Measurements from ENCODE around the gene CD244.

The CD244 gene

GRCh38 chr1:160829766-160830165, 32.9 kb downstream of the CD244 start:
- Histone ChIP-seq H3K4me3 (ENCODE audit: low read depth in 1 of 2, low read length in 2 of 2) (no peak overlapping the region), H3K36me3 (ENCODE audit: control insufficient read depth in 1 of 2, insufficient read depth in 2 of 2, low read length in 2 of 2) (no peaks in the 10 kb centered on the region), H3K27me3 (ENCODE audit: low read depth, low read length) (no peaks in the 10 kb centered on the region), H3K4me1 (ENCODE audit: control insufficient read depth in 1 of 2, insufficient read depth in 2 of 2, low read length in 2 of 2) (no peaks in the 10 kb centered on the region), H3K9me3 (ENCODE audit: control insufficient read depth in 1 of 2, low read length in 2 of 2) (no peaks in the 10 kb centered on the region), H3K27ac (ENCODE audit: low read length) (no peak overlapping the region)

GRCh38 chr1:160827418-160827817, 35.3 kb downstream of the CD244 start:
- H3K4me3 ChIP-seq (ENCODE audit: low read depth in 1 of 2, low read length in 2 of 2), result no peak overlapping the region

GRCh38 chr1:160826546-160826945, 36.1 kb downstream of the CD244 start:
- Histone ChIP-seq H3K4me1 (ENCODE audit: control insufficient read depth in 1 of 2, insufficient read depth in 2 of 2, low read length in 2 of 2) (no peaks in the 10 kb centered on the region), H3K9me3 (ENCODE audit: control insufficient read depth in 1 of 2, low read length in 2 of 2) (no peaks in the 10 kb centered on the region), H3K36me3 (ENCODE audit: control insufficient read depth in 1 of 2, insufficient read depth in 2 of 2, low read length in 2 of 2) (no peaks in the 10 kb centered on the region), H3K4me3 (ENCODE audit: low read depth in 1 of 2, low read length in 2 of 2) (no peak overlapping the region), H3K27me3 (ENCODE audit: low read depth, low read length) (no peaks in the 10 kb centered on the region), H3K27ac (ENCODE audit: low read length) (no peak overlapping the region)

More at GRCh38 chr1:160827418-160827817, 35.3 kb downstream of the CD244 start:
- Histone ChIP-seq H3K27ac (ENCODE audit: low read length) (no peak overlapping the region), H3K9me3 (ENCODE audit: control insufficient read depth in 1 of 2, low read length in 2 of 2) (no peaks in the 10 kb centered on the region), H3K36me3 (ENCODE audit: control insufficient read depth in 1 of 2, insufficient read depth in 2 of 2, low read length in 2 of 2) (no peaks in the 10 kb centered on the region), H3K27me3 (ENCODE audit: low read depth, low read length) (no peaks in the 10 kb centered on the region), H3K4me1 (ENCODE audit: control insufficient read depth in 1 of 2, insufficient read depth in 2 of 2, low read length in 2 of 2) (no peaks in the 10 kb centered on the region)

- Histone ChIP-seq H3K27ac (ENCODE audit: low read length) (no peak overlapping the region), H3K9me3 (ENCODE audit: control insufficient read depth in 1 of 2, low read length in 2 of 2) (no peaks in the 10 kb centered on the region), H3K4me1 (ENCODE audit: control insufficient read depth in 1 of 2, insufficient read depth in 2 of 2, low read length in 2 of 2) (no peaks in the 10 kb centered on the region), H3K4me3 (ENCODE audit: low read depth in 1 of 2, low read length in 2 of 2) (no peak overlapping the region), H3K36me3 (ENCODE audit: control insufficient read depth in 1 of 2, insufficient read depth in 2 of 2, low read length in 2 of 2) (no peaks in the 10 kb centered on the region), H3K27me3 (ENCODE audit: low read depth, low read length) (no peaks in the 10 kb centered on the region)
Measured at GRCh38 chr1:160823296-160823695, 39.4 kb downstream of the CD244 start.

GRCh38 chr1:160821627-160822026, 41.1 kb downstream of the CD244 start:
- no peaks in the 10 kb centered on the region for H3K27me3 ChIP-seq (ENCODE audit: low read depth, low read length)
- H3K9me3 ChIP-seq (ENCODE audit: control insufficient read depth in 1 of 2, low read length in 2 of 2), result no peaks in the 10 kb centered on the region
- no peak overlapping the region for H3K27ac ChIP-seq (ENCODE audit: low read length)
- H3K36me3 ChIP-seq (ENCODE audit: control insufficient read depth in 1 of 2, insufficient read depth in 2 of 2, low read length in 2 of 2), result no peaks in the 10 kb centered on the region
- no peaks in the 10 kb centered on the region for H3K4me1 ChIP-seq (ENCODE audit: control insufficient read depth in 1 of 2, insufficient read depth in 2 of 2, low read length in 2 of 2)
- H3K4me3 ChIP-seq (ENCODE audit: low read depth in 1 of 2, low read length in 2 of 2), result no peak overlapping the region

GRCh38 chr1:160819186-160819585, 43.5 kb downstream of the CD244 start:
- H3K4me3 ChIP-seq (ENCODE audit: low read depth in 1 of 2, low read length in 2 of 2), result no peak overlapping the region
- H3K36me3 ChIP-seq (ENCODE audit: control insufficient read depth in 1 of 2, insufficient read depth in 2 of 2, low read length in 2 of 2), result no peaks in the 10 kb centered on the region

GRCh38 chr1:160818207-160818937, 44.3 kb downstream of the CD244 start:
- Histone ChIP-seq H3K27me3 (ENCODE audit: low read depth, low read length) (no peaks in the 10 kb centered on the region), H3K36me3 (ENCODE audit: control insufficient read depth in 1 of 2, insufficient read depth in 2 of 2, low read length in 2 of 2) (no peaks in the 10 kb centered on the region), H3K4me3 (ENCODE audit: low read depth in 1 of 2, low read length in 2 of 2) (no peak overlapping the region), H3K9me3 (ENCODE audit: control insufficient read depth in 1 of 2, low read length in 2 of 2) (no peaks in the 10 kb centered on the region), H3K4me1 (ENCODE audit: control insufficient read depth in 1 of 2, insufficient read depth in 2 of 2, low read length in 2 of 2) (no peaks in the 10 kb centered on the region), H3K27ac (ENCODE audit: low read length) (no peak overlapping the region)

More at GRCh38 chr1:160819186-160819585, 43.5 kb downstream of the CD244 start:
- Histone ChIP-seq H3K27me3 (ENCODE audit: low read depth, low read length) (no peaks in the 10 kb centered on the region), H3K4me1 (ENCODE audit: control insufficient read depth in 1 of 2, insufficient read depth in 2 of 2, low read length in 2 of 2) (no peaks in the 10 kb centered on the region), H3K9me3 (ENCODE audit: control insufficient read depth in 1 of 2, low read length in 2 of 2) (no peaks in the 10 kb centered on the region), H3K27ac (ENCODE audit: low read length) (no peak overlapping the region)

GRCh38 chr1:160814856-160815255, 47.8 kb downstream of the CD244 start:
- no peaks in the 10 kb centered on the region for H3K36me3 ChIP-seq (ENCODE audit: control insufficient read depth in 1 of 2, insufficient read depth in 2 of 2, low read length in 2 of 2)
- no peaks in the 10 kb centered on the region for H3K27me3 ChIP-seq (ENCODE audit: low read depth, low read length)
- no peak overlapping the region for H3K4me3 ChIP-seq (ENCODE audit: low read depth in 1 of 2, low read length in 2 of 2)
- no peaks in the 10 kb centered on the region for H3K4me1 ChIP-seq (ENCODE audit: control insufficient read depth in 1 of 2, insufficient read depth in 2 of 2, low read length in 2 of 2)
- H3K9me3 ChIP-seq (ENCODE audit: control insufficient read depth in 1 of 2, low read length in 2 of 2), result no peaks in the 10 kb centered on the region
- no peak overlapping the region for H3K27ac ChIP-seq (ENCODE audit: low read length)

- Histone ChIP-seq H3K36me3 (ENCODE audit: control insufficient read depth in 1 of 2, insufficient read depth in 2 of 2, low read length in 2 of 2) (no peaks in the 10 kb centered on the region), H3K27ac (ENCODE audit: low read length) (no peak overlapping the region), H3K9me3 (ENCODE audit: control insufficient read depth in 1 of 2, low read length in 2 of 2) (no peaks in the 10 kb centered on the region), H3K4me1 (ENCODE audit: control insufficient read depth in 1 of 2, insufficient read depth in 2 of 2, low read length in 2 of 2) (no peaks in the 10 kb centered on the region), H3K27me3 (ENCODE audit: low read depth, low read length) (no peaks in the 10 kb centered on the region), H3K4me3 (ENCODE audit: low read depth in 1 of 2, low read length in 2 of 2) (no peak overlapping the region)
Measured at GRCh38 chr1:160814316-160814715, 48.4 kb downstream of the CD244 start.

GRCh38 chr1:160813215-160813614, 49.5 kb downstream of the CD244 start:
- Histone ChIP-seq H3K4me3 (ENCODE audit: low read depth in 1 of 2, low read length in 2 of 2) (no peak overlapping the region), H3K4me1 (ENCODE audit: control insufficient read depth in 1 of 2, insufficient read depth in 2 of 2, low read length in 2 of 2) (no peaks in the 10 kb centered on the region), H3K9me3 (ENCODE audit: control insufficient read depth in 1 of 2, low read length in 2 of 2) (peaks cover 0 to 1% of the 10 kb centered on the region in 2 donors), H3K36me3 (ENCODE audit: control insufficient read depth in 1 of 2, insufficient read depth in 2 of 2, low read length in 2 of 2) (no peaks in the 10 kb centered on the region), H3K27ac (ENCODE audit: low read length) (no peak overlapping the region), H3K27me3 (ENCODE audit: low read depth, low read length) (no peaks in the 10 kb centered on the region)

- no peaks in the 10 kb centered on the region for H3K36me3 ChIP-seq (ENCODE audit: control insufficient read depth in 1 of 2, insufficient read depth in 2 of 2, low read length in 2 of 2)
- no peak overlapping the region for H3K27ac ChIP-seq (ENCODE audit: low read length)
- peaks cover 3 to 17% of the 10 kb centered on the region in 2 donors for H3K9me3 ChIP-seq (ENCODE audit: control insufficient read depth in 1 of 2, low read length in 2 of 2)
- H3K27me3 ChIP-seq (ENCODE audit: low read depth, low read length), result no peaks in the 10 kb centered on the region
- no peaks in the 10 kb centered on the region for H3K4me1 ChIP-seq (ENCODE audit: control insufficient read depth in 1 of 2, insufficient read depth in 2 of 2, low read length in 2 of 2)
- H3K4me3 ChIP-seq (ENCODE audit: low read depth in 1 of 2, low read length in 2 of 2), result no peak overlapping the region
Measured at GRCh38 chr1:160811147-160811546, 51.5 kb downstream of the CD244 start.

- Histone ChIP-seq H3K27me3 (ENCODE audit: low read depth, low read length) (no peaks in the 10 kb centered on the region), H3K36me3 (ENCODE audit: control insufficient read depth in 1 of 2, insufficient read depth in 2 of 2, low read length in 2 of 2) (no peaks in the 10 kb centered on the region), H3K4me1 (ENCODE audit: control insufficient read depth in 1 of 2, insufficient read depth in 2 of 2, low read length in 2 of 2) (no peaks in the 10 kb centered on the region), H3K4me3 (ENCODE audit: low read depth in 1 of 2, low read length in 2 of 2) (no peak overlapping the region), H3K27ac (ENCODE audit: low read length) (no peak overlapping the region), H3K9me3 (ENCODE audit: control insufficient read depth in 1 of 2, low read length in 2 of 2) (peaks cover 5 to 19% of the 10 kb centered on the region in 2 donors)
Measured at GRCh38 chr1:160810486-160810885, 52.2 kb downstream of the CD244 start.

Data from muscle layer of duodenum (tissue), 2 donors.